LoVo (cell line): ENCODE measurements around the gene HLTF.

Source experiments
- DNase-seq: peaks from one replicate; pipeline ENCODE4 v3.0.0-alpha.2; 2016; ENCODE audit warnings: low spot score

The HLTF gene

DNA sequence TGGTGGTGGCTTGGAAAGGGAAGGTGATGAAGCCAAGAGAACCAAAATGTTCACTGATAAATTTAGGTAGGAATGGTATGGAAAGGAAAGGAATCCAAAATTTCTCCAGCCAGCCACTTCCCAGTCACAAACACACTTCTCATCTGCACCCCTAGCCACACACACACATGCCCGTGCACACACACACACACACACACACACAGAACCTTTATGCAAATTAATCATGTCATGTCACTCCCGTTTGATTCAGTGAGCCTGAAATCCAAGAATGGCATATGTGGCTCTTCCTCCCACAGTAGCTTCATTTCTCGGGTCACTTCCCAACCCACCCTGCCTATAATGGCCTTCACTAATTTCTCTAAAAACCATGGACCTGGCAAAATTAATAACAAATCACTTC, 3.1 kb upstream of the HLTF start:
- no peak for DNase-seq

DNA sequence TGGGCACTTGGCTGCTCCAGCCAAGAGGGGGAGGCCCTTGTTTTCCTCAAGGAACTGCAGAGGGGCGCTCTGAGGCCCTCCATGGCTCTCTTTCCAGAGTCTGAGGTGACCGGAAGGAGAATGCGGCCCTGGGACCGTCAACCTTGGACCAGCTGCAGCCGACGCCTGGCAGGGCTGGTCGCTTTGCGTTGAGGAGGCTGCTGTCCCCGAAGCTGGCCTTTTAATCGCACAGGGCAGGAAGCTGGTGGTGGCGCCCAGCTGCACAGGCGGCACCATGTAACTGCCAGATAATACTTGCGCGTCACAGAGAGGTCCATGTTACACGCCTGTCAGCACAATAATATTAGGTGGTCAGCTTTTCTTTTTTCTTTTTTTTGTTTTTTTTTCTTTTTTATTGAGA, 875 bp upstream of the HLTF start:
- no peak for DNase-seq

GRCh38 chr3:149085828-149086231, 503 bp downstream of the HLTF start:
- DNase-seq, result no peak

DNA sequence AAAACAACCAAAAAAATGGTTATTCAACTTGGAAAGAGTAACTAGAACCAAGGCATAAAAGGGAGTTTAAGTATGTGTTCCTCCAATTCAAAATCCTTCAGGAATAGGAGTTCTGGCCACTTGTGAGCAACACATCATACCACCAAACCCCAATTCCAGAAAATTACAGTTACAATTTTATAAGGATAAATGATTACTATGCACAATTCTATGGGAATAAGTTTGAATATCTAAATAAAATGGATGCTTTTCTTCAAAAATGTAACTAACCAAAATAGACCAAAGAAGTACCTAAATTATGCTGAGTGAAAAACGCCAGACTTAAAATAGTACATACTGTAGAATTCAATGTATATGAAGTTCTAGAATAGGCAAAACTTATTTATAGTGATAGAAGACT, 4.6 kb downstream of the HLTF start:
- DNase-seq, result no peak

- DNase-seq, result no peak
These were observed 5.6 kb downstream of the HLTF start for GRCh38 chr3:149080699-149081091.

GRCh38 chr3:149080011-149080698, 6.2 kb downstream of the HLTF start:
- DNase-seq, result no peak

DNA sequence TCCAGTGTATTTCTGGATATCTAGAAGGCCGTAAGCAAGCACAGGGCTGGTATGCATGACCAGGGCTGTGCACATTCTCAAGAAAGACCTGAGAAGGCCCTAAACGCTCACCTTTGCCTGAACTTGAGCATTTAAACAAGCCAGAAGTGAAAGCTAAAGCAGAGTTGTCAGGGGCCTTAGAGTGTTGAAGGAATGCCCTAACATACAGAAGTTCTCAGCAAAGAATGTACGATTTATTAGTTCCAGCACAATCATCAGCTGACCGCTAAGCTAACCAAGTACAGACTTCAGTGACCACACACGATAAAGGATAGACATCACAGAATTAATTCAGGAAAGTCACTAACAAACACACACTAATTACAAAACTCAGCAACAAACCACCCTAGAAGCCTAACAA, 8.7 kb downstream of the HLTF start:
- no peak for DNase-seq

DNA sequence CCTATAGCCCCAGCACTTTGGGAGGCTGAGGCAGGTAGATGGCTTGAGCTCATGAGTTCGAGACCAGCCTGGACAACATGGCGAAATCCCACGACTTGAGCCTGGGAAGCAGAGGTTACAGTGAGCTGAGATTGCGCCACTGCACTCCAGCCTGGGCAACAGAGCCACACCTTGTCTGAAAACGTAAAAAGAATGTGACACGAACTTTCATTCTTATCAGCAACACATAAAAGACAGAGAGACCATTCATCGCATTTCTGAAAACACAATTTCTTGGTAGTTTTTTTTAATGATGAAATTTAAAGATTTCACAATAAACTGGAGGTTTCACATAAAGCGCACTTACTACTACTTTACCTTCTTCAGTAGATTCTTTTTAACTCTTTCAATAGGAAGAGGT, 18.4 kb downstream of the HLTF start:
- no peak for DNase-seq

DNA sequence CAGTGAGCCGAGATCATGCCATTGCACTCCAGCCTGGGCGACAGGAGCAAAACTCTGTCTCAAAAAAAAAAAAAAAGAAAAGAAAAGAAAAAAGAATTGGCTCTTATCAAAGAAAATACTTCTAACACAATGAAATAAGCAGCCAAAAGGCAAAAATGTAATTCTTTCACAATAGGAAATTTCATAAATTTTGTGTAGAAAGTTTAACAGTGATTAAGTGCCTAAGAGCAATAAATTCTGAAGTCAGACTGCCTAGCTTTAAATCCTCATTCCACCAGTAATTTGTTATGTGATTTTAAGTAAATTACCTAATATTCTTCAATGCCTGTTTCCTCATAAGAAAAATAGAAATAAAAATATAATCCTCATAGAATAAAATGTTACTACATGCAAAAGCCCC, 24.6 kb downstream of the HLTF start:
- DNase-seq, result no peak

DNA sequence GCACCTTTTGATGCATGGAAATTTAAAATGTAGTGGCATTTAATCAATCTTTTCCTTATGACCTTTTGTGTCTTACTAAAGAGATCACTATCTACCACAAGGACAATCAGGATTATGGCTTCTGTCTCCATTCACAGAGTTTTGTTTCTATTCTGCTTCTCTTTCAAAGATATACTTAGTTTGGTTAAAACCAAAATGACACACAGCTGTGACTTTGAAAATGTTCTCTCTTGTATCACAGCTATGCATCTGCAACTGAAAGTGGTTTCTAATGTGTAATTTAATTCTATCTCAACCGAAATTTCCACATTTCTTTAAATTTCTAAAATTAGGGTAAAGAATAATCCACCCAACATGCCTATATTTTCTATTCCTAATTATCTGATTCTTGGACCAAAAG, 27.7 kb downstream of the HLTF start:
- no peak for DNase-seq

DNA sequence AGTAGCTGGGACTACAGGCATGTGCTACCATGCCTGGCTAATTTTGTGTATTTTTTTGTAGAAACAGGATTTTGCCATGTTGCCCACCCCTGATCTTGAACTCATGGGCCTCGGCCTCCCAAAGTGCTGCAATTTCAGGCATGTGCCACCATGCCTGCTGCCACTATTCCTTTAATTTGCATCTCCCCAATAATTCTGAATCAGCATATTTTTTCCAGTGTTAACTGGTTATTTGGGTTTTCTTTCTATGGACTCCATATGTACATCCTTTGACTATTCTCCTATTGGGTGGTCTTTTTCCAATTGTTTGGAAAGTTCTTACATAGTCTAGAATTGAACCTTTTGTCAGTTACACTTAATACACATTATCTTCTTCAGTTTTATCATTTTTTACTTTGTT, 28.1 kb downstream of the HLTF start:
- DNase-seq, result no peak

GRCh38 chr3:149055575-149055974, 30.8 kb downstream of the HLTF start:
- DNase-seq, result no peak

DNA sequence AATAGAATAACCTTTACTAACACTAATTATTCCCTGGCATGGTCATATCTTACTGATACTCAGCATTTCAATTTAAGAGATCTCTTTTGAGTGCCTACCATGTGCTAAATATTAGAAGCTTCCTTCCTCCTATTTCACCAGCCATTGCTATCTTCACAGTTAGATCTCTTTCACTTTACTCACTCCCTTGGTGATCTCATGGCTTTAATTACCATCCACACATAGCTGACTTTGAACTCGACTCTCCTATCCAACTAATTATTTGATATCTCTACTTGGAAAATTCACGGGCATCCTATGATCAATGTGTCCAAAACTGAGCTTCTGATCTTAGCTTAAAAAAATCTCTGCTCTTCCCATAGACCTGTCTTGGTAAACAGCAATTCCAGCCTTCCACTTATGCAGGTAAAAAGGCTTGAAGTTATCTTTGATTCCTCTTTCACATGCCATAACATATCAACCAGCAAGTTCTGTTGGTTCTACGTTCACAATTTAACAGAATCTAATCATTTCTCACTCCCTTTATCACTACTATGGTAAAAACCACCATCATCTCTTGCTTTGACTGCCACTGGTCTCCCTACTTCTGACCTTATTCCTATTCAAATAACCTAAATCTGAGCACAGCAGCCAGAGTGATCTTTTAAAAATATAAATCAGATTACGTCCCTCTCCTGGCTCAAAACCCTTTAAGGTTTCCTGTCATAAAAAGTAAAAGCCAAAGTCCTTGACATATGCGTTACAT, 41.8 kb downstream of the HLTF start:
- DNase-seq, result no peak

DNA sequence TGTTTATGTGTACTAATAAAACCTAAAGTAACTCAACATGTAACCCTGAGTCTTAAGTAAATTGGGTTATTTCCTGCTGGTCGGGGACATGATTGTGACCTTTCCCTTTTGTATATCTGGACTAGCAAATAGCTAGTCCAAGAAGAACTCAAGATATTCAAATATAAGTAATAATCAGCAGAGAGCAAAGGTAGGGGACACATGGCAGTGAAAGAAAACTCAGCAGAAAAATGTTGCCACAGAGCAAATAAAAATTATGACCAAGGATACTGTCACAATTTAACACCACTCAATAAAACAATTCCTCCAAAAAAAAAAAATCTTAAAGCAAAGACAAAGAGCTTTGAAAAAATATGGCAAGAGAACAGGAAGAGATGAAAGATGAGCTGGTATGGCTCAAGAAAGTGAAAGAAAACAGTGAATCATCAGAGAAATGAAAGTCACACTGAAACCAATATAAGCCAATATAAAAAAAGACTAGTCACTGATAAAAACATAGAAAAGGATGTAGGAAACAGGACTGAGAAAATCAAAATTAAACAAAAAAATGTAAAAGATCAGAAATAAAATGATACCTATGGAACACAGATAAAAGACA, 43.4 kb downstream of the HLTF start:
- DNase-seq, result no peak

DNA sequence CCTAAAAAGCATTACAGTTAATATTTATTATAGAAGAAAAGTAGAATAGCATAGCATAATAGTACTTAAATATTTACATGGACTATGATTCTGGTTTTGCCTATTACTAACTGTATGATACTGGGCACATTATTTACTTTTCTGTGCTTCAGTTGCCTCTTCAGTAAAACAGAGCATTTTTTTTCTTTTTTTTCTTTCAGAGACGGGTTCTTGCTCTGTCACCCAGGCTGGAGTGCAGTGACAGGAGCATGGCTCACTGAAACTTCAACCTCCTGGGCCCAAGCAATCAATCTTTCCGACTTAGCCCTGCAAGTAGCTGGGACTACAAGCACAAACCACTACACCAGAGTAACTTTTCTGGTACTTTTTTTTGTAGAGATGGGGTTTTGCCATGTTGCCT, 48.0 kb downstream of the HLTF start:
- no peak for DNase-seq

GRCh38 chr3:149037684-149038083, 48.6 kb downstream of the HLTF start:
- no peak for DNase-seq

- no peak for DNase-seq
These were observed 55.2 kb downstream of the HLTF start for GRCh38 chr3:149031096-149031495.

GRCh38 chr3:149026718-149027117, 59.6 kb downstream of the HLTF start:
- no peak for DNase-seq

DNA sequence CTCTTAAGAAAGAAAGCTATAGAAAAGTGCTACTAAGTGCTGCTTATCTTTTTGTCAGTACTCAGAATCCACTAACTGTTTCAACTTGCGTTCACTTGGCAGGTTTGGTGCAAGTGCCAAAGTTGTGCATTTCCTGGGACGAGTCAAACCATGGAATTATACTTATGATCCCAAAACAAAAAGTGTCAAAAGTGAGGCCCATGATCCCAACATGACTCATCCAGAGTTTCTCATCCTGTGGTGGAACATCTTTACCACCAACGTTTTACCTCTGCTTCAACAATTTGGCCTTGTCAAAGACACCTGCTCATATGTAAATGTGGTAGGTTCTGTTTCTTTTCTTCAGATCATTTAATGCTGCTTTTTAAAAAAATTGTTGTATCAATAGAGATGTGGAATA, 62.4 kb downstream of the HLTF start:
- no peak for DNase-seq

GRCh38 chr3:149021830-149022229, 64.5 kb downstream of the HLTF start:
- DNase-seq, result no peak

DNA sequence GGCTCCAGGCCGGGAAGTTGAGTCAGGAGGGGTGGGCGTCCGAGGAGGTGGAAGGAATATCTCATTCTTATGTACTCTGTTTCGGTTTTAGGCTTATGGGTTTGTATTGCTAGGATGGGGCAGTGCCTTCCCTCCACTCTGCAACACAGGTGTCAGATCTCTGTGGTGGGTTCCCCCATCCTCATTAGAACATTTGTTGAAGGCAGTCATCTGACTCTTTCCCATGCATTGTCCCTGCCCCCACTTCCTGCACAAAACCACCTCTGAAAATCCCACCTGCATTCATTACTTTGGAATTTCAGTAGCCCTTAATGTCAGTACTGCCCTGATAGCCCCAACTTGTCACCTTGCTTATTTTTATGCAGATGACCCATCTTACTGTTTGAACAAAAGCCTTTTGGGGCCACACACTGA, 65.5 kb downstream of the HLTF start:
- DNase-seq, result no peak

DNA sequence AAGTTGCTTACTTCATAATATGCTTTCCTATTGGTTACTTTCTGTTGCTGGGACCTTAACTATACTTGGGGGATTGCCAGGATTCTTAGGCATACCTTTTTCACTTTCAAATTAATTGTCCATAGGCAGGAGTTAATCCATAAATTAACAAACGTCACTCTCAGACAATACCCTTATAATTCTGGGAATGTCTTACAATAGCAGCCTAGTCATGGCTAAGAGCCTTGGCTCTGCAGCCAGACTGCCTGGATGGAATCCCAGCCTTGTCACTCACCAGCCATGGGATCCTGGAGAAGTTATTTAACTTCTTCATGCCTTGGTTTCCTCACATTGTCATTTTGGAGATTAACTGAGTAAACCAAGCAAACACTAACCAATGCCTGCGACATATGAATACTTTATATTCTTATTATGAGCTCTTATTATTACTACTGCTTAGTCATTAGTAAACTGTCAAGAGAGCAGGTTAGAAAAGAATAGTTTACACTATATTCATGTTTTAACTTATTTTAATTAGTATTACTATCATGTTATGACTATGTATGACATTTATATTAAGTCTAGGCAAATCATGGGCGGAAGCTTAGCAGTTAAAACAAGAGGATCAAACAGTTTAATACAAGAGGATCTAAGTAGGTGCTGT, 66.0 kb downstream of the HLTF start:
- no peak for DNase-seq

DNA sequence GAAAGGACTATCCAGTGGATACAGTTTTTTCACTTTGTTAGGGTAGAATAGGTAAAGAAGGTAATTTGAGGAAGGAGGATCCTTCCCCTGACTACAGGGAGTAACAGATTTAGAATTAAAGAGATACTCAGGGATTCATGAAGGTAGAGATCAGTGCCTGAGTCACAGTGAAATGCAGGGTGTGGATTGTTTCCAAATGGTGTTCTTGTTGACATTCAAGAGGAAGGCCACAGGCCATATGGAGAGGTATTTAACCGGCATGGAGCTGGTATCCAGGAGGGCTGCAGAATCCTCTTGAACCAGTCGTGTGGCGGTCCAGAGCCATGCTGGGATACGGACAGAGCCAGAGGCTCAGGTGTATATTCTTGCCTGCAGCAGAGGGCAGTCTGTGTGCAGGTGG, 66.8 kb downstream of the HLTF start:
- no peak for DNase-seq
